PFSK-1 (cell line): ENCODE measurements around the gene ADAM10.

Experiments
- POLR2AphosphoS5 ChIP-seq: IDR thresholded peaks from 2 replicates; pipeline ENCODE4 v1.6.1; 2012; ENCODE audit warnings: low read depth, mild to moderate bottlenecking, control low read depth, low read length, moderate library complexity
- TAF1 ChIP-seq: IDR thresholded peaks from 2 replicates; pipeline ENCODE4 v1.6.1; 2012; ENCODE audit warnings: low read length, control low read depth, borderline replicate concordance; ENCODE audit not compliant: insufficient read depth
- TF ChIP-seq, protein P1 (sequence below), 2 experiments: IDR thresholded peaks; 2 replicates each; pipeline versions ENCODE4 v1.6.1 to v1.8.0; 2011 to 2012; ENCODE audit warnings: low read depth in 2 of 2, low read length in 2 of 2, control low read depth in 1 of 2, inconsistent platforms in 1 of 2, mild to moderate bottlenecking in 1 of 2, moderate library complexity in 1 of 2; ENCODE audit not compliant: insufficient read depth in 1 of 2

- TF ChIP-seq, protein P1, sequence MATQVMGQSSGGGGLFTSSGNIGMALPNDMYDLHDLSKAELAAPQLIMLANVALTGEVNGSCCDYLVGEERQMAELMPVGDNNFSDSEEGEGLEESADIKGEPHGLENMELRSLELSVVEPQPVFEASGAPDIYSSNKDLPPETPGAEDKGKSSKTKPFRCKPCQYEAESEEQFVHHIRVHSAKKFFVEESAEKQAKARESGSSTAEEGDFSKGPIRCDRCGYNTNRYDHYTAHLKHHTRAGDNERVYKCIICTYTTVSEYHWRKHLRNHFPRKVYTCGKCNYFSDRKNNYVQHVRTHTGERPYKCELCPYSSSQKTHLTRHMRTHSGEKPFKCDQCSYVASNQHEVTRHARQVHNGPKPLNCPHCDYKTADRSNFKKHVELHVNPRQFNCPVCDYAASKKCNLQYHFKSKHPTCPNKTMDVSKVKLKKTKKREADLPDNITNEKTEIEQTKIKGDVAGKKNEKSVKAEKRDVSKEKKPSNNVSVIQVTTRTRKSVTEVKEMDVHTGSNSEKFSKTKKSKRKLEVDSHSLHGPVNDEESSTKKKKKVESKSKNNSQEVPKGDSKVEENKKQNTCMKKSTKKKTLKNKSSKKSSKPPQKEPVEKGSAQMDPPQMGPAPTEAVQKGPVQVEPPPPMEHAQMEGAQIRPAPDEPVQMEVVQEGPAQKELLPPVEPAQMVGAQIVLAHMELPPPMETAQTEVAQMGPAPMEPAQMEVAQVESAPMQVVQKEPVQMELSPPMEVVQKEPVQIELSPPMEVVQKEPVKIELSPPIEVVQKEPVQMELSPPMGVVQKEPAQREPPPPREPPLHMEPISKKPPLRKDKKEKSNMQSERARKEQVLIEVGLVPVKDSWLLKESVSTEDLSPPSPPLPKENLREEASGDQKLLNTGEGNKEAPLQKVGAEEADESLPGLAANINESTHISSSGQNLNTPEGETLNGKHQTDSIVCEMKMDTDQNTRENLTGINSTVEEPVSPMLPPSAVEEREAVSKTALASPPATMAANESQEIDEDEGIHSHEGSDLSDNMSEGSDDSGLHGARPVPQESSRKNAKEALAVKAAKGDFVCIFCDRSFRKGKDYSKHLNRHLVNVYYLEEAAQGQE (IDR thresholded peaks at IDR 0.05; ENCODE audit: insufficient read depth in 1 of 2, low read depth in 2 of 2, low read length in 2 of 2): no peak
- TF ChIP-seq POLR2AphosphoS5 (no peak), TAF1 (no peak)
Measured at GRCh38 chr15:58748852-58749531, 515 bp downstream of the ADAM10 start.
